ENCODE data around the gene UNC93B1.

GRCh38 chr11:68006606-68007166 lies 2.8 kb upstream of the UNC93B1 start:
- no peak for TF ChIP-seq CTCF (IDR thresholded peaks at IDR 0.05)
- no peak for TF ChIP-seq POLR2A (IDR thresholded peaks at IDR 0.05)

Data from prostate gland (tissue), 2 donors.